ENCODE measurements around the gene MYOM1. TPM values are rescaled to one million over a fixed set of nuclear protein-coding genes. Genes with fewer than 3 reads are reported as not detected.
"Not testable (repeated sequence)": the region's sequence is repeated elsewhere in the genome, so short reads cannot be mapped to it uniquely, and the experiment has no call there.

The MYOM1 gene
- total and polyA plus RNA-seq, 9 donors = 265 to 771 (median 603) TPM

DNA sequence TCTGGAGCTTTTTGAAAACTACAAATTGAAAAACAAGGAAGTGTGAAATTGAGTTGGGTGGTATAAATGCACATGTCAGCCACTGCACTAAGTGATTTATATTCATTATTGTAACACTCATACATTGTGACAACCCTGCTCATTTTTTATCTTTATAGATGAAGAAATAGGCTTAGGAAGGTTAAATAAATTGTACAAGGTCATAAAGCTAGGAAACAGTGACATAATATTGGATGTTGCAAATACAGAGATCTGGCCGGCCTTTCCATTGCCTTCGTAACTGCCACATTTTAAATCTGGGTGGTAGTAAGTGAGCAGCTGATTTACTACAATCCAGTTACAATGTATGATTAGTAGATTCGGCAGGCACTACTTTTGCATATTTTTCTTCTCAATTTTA is 130.2 kb downstream of the MYOM1 start:
- peaks cover 13% of the 10 kb centered on the region for H3K36me3 ChIP-seq (ENCODE audit: control insufficient read depth, insufficient read depth, low read length)
- H3K4me3 ChIP-seq (ENCODE audit: low read length) = no peak overlapping the region
- WGBS (ENCODE audit: insufficient coverage) = no CpG with 5 or more reads among the region's 3 CpGs
- no peaks in the 10 kb centered on the region for H3K27me3 ChIP-seq (ENCODE audit: control insufficient read depth, insufficient read depth, low read length)
- DNase-seq = no peak
- H3K9me3 ChIP-seq (replicated peaks; ENCODE audit: control insufficient read depth, low read depth, low read length) = no peaks in the 10 kb centered on the region
- H3K27ac ChIP-seq (ENCODE audit: low read length) = no peak overlapping the region
- peaks cover 5% of the 10 kb centered on the region for H3K4me1 ChIP-seq (ENCODE audit: control insufficient read depth, insufficient read depth, low read length)

- no peak for DNase-seq
- peaks cover 5% of the 10 kb centered on the region for H3K4me1 ChIP-seq (ENCODE audit: control insufficient read depth, insufficient read depth, low read length)
- H3K4me3 ChIP-seq (ENCODE audit: low read length) = no peak overlapping the region
- no peaks in the 10 kb centered on the region for H3K27me3 ChIP-seq (ENCODE audit: control insufficient read depth, insufficient read depth, low read length)
- WGBS (ENCODE audit: insufficient coverage) = no CpG with 5 or more reads among the region's 3 CpGs
- no peak overlapping the region for H3K27ac ChIP-seq (ENCODE audit: low read length)
- no peaks in the 10 kb centered on the region for H3K9me3 ChIP-seq (replicated peaks; ENCODE audit: control insufficient read depth, low read depth, low read length)
- H3K36me3 ChIP-seq (ENCODE audit: control insufficient read depth, insufficient read depth, low read length) = peaks cover 16% of the 10 kb centered on the region
Measured at GRCh38 chr18:3088449-3088848, 131.3 kb downstream of the MYOM1 start.

DNA sequence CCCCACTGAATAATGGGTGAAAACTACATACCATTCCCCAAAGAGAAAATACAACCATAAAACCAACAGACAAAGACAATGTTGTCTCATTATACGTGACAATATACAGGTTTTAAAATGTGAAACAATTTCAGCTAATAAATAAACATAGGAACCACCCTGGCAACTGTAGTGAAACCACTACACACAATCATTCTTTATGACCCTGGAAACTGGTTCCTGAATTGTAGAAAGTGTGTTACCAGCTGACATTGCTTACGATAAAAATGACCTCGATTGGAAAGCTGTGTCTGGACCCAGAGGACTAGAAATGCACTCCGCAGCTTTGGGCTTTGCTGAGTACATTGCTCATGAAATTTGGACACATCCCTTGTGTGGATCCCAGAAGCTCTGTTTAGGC is 132.9 kb downstream of the MYOM1 start:
- 33% methylated on average over 3 of the region's 4 CpGs for WGBS (ENCODE audit: insufficient coverage)

GRCh38 chr18:3085612-3086011 is 134.2 kb downstream of the MYOM1 start:
- Histone ChIP-seq H3K9me3 (replicated peaks; ENCODE audit: control insufficient read depth, low read depth, low read length) (no peaks in the 10 kb centered on the region), H3K4me1 (ENCODE audit: control insufficient read depth, insufficient read depth, low read length) (peaks cover 5% of the 10 kb centered on the region), H3K36me3 (ENCODE audit: control insufficient read depth, insufficient read depth, low read length) (peaks cover 16% of the 10 kb centered on the region), H3K4me3 (ENCODE audit: low read length) (no peak overlapping the region), H3K27ac (ENCODE audit: low read length) (no peak overlapping the region), H3K27me3 (ENCODE audit: control insufficient read depth, insufficient read depth, low read length) (no peaks in the 10 kb centered on the region)
- WGBS (ENCODE audit: insufficient coverage) = no CpG with 5 or more reads among the region's 1 CpG
- no peak for DNase-seq

More for the DNA sequence above, 132.9 kb downstream of the MYOM1 start:
- no peak overlapping the region for H3K4me3 ChIP-seq (ENCODE audit: low read length)
- peaks cover 5% of the 10 kb centered on the region for H3K4me1 ChIP-seq (ENCODE audit: control insufficient read depth, insufficient read depth, low read length)
- no peaks in the 10 kb centered on the region for H3K9me3 ChIP-seq (replicated peaks; ENCODE audit: control insufficient read depth, low read depth, low read length)
- H3K36me3 ChIP-seq (ENCODE audit: control insufficient read depth, insufficient read depth, low read length) = peaks cover 16% of the 10 kb centered on the region
- no peak for DNase-seq
- no peak overlapping the region for H3K27ac ChIP-seq (ENCODE audit: low read length)
- no peaks in the 10 kb centered on the region for H3K27me3 ChIP-seq (ENCODE audit: control insufficient read depth, insufficient read depth, low read length)

GRCh38 chr18:3084206-3084605 is 135.6 kb downstream of the MYOM1 start:
- no peak overlapping the region for H3K27ac ChIP-seq (ENCODE audit: low read length)
- H3K4me1 ChIP-seq (ENCODE audit: control insufficient read depth, insufficient read depth, low read length) = peaks cover 5% of the 10 kb centered on the region
- H3K4me3 ChIP-seq (ENCODE audit: low read length) = no peak overlapping the region
- no peak for DNase-seq
- no peaks in the 10 kb centered on the region for H3K27me3 ChIP-seq (ENCODE audit: control insufficient read depth, insufficient read depth, low read length)
- no peaks in the 10 kb centered on the region for H3K9me3 ChIP-seq (replicated peaks; ENCODE audit: control insufficient read depth, low read depth, low read length)
- H3K36me3 ChIP-seq (ENCODE audit: control insufficient read depth, insufficient read depth, low read length) = peaks cover 20% of the 10 kb centered on the region
- WGBS (ENCODE audit: insufficient coverage) = no CpG with 5 or more reads among the region's 3 CpGs

DNA sequence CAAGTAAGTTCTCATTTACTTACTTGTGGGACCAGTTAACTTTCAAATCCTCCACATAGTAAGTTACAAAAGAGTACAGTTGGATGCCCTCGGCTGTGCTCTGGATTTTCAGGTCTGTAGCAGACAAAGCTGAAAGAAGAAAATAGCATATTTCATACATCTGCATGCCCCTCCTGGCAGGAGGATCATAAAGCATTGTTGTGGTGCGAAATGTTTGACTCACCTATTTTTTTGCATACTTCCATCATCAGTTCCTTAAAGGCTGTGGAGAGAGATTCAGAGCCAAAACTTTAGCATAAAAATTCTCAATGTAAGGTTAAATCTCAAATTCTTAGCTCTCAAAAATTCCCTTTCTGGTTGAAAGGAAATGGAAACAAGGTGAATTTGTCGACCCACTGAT is 136.0 kb downstream of the MYOM1 start:
- Histone ChIP-seq H3K36me3 (ENCODE audit: control insufficient read depth, insufficient read depth, low read length) (peaks cover 22% of the 10 kb centered on the region), H3K27ac (ENCODE audit: low read length) (no peak overlapping the region), H3K4me1 (ENCODE audit: control insufficient read depth, insufficient read depth, low read length) (peaks cover 5% of the 10 kb centered on the region), H3K4me3 (ENCODE audit: low read length) (no peak overlapping the region), H3K9me3 (replicated peaks; ENCODE audit: control insufficient read depth, low read depth, low read length) (no peaks in the 10 kb centered on the region), H3K27me3 (ENCODE audit: control insufficient read depth, insufficient read depth, low read length) (no peaks in the 10 kb centered on the region)
- no CpG with 5 or more reads among the region's 3 CpGs for WGBS (ENCODE audit: insufficient coverage)
- no peak for DNase-seq

DNA sequence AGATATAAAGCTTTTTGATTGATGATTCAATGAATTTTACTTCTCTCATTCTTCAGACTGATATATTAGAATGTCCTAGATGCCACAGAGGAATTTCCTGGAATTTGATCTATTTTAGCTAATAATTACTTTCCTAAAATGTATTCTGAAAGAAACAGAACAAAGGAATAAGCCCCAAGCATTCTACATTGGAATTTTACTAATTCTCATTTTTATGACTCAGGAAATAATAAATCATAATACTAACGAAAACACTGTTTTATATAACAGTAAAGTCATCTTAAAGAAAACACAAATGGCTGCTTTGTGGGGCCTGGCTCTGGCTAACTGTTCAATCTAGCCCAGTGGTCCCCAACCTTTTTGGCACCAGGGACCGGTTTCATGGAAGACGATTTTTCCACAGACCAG is 138.2 kb downstream of the MYOM1 start:
- no peak overlapping the region for H3K4me3 ChIP-seq (ENCODE audit: low read length)
- H3K36me3 ChIP-seq (ENCODE audit: control insufficient read depth, insufficient read depth, low read length) = peaks cover 24% of the 10 kb centered on the region
- no peaks in the 10 kb centered on the region for H3K27me3 ChIP-seq (ENCODE audit: control insufficient read depth, insufficient read depth, low read length)
- no peak for DNase-seq
- H3K27ac ChIP-seq (ENCODE audit: low read length) = no peak overlapping the region
- H3K4me1 ChIP-seq (ENCODE audit: control insufficient read depth, insufficient read depth, low read length) = no peaks in the 10 kb centered on the region
- no peaks in the 10 kb centered on the region for H3K9me3 ChIP-seq (replicated peaks; ENCODE audit: control insufficient read depth, low read depth, low read length)
- WGBS (ENCODE audit: insufficient coverage) = 83% methylated on average over 1 of the region's 3 CpGs

- WGBS (ENCODE audit: insufficient coverage) = 60% methylated on average over 2 of the region's 4 CpGs
- Histone ChIP-seq H3K9me3 (replicated peaks; ENCODE audit: control insufficient read depth, low read depth, low read length) (no peaks in the 10 kb centered on the region), H3K27ac (ENCODE audit: low read length) (no peak overlapping the region), H3K4me1 (ENCODE audit: control insufficient read depth, insufficient read depth, low read length) (no peaks in the 10 kb centered on the region), H3K27me3 (ENCODE audit: control insufficient read depth, insufficient read depth, low read length) (no peaks in the 10 kb centered on the region), H3K4me3 (ENCODE audit: low read length) (no peak overlapping the region), H3K36me3 (ENCODE audit: control insufficient read depth, insufficient read depth, low read length) (peaks cover 29% of the 10 kb centered on the region)
- DNase-seq = no peak
Measured at GRCh38 chr18:3079653-3080052, 140.1 kb downstream of the MYOM1 start.

DNA sequence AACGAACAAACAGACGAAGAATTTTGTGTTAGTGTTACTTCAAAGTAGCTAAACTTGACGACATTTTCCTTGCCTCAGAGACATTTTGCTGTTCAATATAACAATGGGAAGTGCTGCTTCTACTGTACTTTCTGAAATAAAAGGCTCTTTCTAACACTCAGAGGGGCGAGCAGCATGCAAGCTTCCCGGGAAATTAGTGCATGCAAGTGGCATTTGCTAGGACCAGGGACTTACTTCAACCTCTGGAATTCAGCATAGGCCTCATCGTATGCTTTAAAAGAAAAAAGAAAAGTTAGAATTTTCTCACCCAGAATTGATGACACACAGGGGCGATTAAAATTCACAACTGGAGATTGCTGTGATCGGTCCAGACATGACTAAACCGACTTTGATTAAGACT is 144.3 kb downstream of the MYOM1 start:
- no peaks in the 10 kb centered on the region for H3K4me1 ChIP-seq (ENCODE audit: control insufficient read depth, insufficient read depth, low read length)
- no peak overlapping the region for H3K4me3 ChIP-seq (ENCODE audit: low read length)
- 48% methylated on average over 3 of the region's 9 CpGs for whole genome bisulfite sequencing (ENCODE audit: insufficient coverage)
- no peak for DNase-seq
- H3K27me3 ChIP-seq (ENCODE audit: control insufficient read depth, insufficient read depth, low read length) = no peaks in the 10 kb centered on the region
- no peak overlapping the region for H3K27ac ChIP-seq (ENCODE audit: low read length)
- H3K9me3 ChIP-seq (replicated peaks; ENCODE audit: control insufficient read depth, low read depth, low read length) = no peaks in the 10 kb centered on the region
- peaks cover 31% of the 10 kb centered on the region for H3K36me3 ChIP-seq (ENCODE audit: control insufficient read depth, insufficient read depth, low read length)

GRCh38 chr18:3074087-3074486 is 145.7 kb downstream of the MYOM1 start:
- H3K27me3 ChIP-seq (ENCODE audit: control insufficient read depth, insufficient read depth, low read length) = no peaks in the 10 kb centered on the region
- no peak overlapping the region for H3K27ac ChIP-seq (ENCODE audit: low read length)
- no peak for DNase-seq
- H3K9me3 ChIP-seq (replicated peaks; ENCODE audit: control insufficient read depth, low read depth, low read length) = no peaks in the 10 kb centered on the region
- H3K4me3 ChIP-seq (ENCODE audit: low read length) = no peak overlapping the region
- no peaks in the 10 kb centered on the region for H3K4me1 ChIP-seq (ENCODE audit: control insufficient read depth, insufficient read depth, low read length)
- H3K36me3 ChIP-seq (ENCODE audit: control insufficient read depth, insufficient read depth, low read length) = peaks cover 30% of the 10 kb centered on the region

DNA sequence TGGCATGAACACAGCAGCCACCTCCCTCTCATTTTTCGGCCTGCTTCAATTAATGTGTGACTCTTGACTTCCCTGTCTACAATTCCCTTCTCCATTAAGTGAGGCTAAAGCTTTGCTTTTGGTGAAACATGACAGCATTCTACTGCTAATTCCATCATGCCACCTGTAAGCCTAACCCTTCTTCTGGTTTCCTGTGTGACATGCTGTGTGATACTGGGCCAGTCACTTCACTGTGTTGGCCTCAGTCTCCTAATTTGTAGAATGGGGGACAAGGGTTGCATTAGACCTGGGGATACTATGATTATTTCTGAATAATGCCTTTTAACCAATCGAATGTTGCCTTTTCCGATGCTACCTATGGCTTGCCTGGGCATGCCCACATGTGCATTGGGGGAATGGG is 146.4 kb downstream of the MYOM1 start:
- H3K4me3 ChIP-seq (ENCODE audit: low read length); H3K27me3 ChIP-seq (ENCODE audit: control insufficient read depth, insufficient read depth, low read length); H3K27ac ChIP-seq (ENCODE audit: low read length); H3K9me3 ChIP-seq (replicated peaks; ENCODE audit: control insufficient read depth, low read depth, low read length); H3K4me1 ChIP-seq (ENCODE audit: control insufficient read depth, insufficient read depth, low read length); DNase-seq: not testable (repeated sequence)
- WGBS (ENCODE audit: insufficient coverage) = 93% methylated on average over 3 of the region's 3 CpGs
- peaks cover 29% of the 10 kb centered on the region for H3K36me3 ChIP-seq (ENCODE audit: control insufficient read depth, insufficient read depth, low read length)
